ENCODE results near the gene PRR14L.
A peak's percentile ranks its signal among the peaks of the same experiment; 100 is the strongest.
"Not testable (repeated sequence)": the region's sequence is repeated elsewhere in the genome, so short reads cannot be mapped to it uniquely, and the experiment has no call there.

Gene PRR14L

DNA sequence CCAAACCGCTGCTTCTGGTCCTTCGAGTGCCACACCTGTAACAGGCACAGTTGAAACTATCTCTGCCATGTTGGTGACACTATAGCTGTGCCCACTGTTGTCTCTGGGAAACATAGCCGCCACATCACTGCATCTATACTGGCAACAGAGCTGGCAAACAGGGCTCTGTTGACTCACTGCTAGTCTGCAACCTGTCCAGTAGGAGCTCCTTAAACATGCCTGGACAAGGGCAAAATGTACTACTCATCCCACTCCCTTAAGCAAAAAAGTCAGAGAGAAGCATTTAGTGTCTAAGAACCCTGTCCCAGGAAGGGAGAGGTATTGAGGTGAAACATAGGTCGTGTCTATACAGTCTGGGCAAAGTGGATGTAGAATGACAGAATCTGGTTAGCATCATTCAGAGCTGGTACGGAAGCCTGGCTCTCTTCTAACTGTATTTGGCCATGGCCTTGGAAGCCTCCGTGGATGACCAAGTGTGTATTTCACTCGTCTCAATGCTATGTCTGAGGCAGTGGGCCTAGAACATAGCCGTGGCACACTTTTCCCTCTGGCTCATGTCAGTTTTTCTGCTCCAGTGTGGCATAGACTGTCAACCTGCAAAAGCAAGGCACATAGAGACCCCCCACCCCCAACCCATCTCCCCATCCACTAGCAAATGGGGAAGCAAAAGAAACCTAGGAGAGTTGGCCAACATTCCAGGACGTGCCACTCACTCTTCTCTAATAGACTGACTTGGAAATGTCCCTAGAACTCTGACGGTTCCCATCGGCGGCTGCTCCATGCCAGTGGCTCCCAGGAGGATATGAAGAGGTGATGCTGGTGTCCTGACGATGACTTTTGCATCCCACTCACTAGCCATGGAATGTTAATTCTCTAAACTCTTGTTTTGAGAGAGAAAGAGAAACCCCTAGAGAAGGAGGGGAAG, 66.5 kb downstream of the PRR14L start:
- Mint-ChIP-seq H3K27ac (peak overlapping the region; percentile 45), H3K36me3 (peaks cover 15% of the 10 kb centered on the region), H3K27me3 (no peaks in the 10 kb centered on the region), H3K4me3 (no peak overlapping the region), H3K9me3 (no peaks in the 10 kb centered on the region), H3K4me1 (no peaks in the 10 kb centered on the region)
- ATAC-seq (ENCODE audit: low read depth) (no peak), DNase-seq (ENCODE audit: low spot score in 2 of 2) (no peak)

DNA sequence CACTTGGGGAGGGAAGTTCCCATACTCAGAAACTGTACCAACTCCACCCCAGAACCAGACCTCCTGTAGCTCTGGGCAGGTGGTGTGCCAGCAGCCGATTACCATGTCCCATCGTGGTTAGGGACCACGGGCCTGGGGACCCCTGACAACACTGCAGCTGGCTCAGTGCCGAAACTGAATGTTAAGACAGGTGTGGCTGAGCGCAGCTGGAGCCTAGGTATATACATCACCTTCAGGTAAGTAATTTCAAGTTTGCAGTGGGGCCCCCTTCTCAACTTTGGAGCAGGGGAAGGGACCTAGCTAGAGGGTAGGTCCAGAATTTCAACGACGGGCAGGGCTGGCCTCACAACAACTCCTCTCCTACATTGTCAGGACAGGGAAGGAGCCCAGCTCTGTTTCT, 67.2 kb downstream of the PRR14L start:
- Mint-ChIP-seq H3K36me3 (peaks cover 14% of the 10 kb centered on the region), H3K4me1 (peaks cover 2% of the 10 kb centered on the region), H3K27me3 (no peaks in the 10 kb centered on the region), H3K27ac (no peak overlapping the region), H3K4me3 (no peak overlapping the region), H3K9me3 (no peaks in the 10 kb centered on the region)
- DNase-seq (ENCODE audit: low spot score in 2 of 2) = no peak
- no peak for ATAC-seq (ENCODE audit: low read depth)

DNA sequence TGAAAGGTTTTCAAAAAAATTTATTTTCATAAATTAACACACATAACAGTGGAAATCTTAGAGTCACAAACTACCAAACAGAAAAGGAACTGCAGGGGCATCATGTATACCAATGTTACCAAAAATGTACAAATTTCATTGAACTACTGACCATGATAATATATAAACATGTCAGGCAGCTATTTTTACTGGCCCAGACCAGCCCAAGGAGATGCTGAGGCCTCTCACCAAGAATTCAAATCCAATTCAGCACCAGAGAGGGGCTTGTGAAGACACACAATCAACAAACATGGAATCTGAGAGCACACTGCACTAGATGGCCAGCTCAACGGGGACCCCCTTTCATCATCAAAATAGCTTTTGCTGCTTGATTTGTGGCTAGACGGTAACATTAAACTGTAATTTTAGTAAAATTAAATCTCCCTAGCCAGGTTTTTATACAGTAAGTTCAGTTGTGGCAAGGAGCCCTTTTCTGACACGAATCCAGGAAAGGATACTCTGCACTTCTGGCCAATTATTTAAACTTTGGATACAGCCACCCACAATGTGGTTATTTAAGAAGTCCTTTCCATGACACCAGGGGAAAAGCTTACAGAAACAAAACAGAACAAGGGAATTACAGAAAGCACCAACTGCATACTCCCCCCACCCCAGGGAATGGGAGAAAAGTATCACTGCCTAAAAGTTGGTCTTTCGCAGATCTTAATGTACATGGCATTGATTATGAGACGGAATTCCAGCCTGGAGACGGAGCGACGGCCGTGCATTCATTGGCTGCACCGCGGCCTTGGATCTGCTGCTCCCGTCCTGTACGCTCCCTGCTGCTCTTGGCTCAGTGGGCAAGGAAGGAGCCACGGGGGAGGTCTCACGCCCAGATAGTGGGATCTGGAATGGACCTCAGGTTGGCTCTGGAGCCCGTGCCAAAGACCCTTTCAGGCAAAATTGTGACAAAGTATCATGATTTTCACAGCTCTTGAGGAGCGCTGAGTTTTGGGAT, 68.3 kb downstream of the PRR14L start:
- ATAC-seq (ENCODE audit: low read depth) (no peak), DNase-seq (ENCODE audit: low spot score in 2 of 2) (no peak)
- H3K4me3 Mint-ChIP-seq = no peak overlapping the region
- H3K36me3 Mint-ChIP-seq = peaks cover 14% of the 10 kb centered on the region
- peaks cover 2% of the 10 kb centered on the region for H3K4me1 Mint-ChIP-seq
- no peak overlapping the region for H3K27ac Mint-ChIP-seq
- no peaks in the 10 kb centered on the region for H3K9me3 Mint-ChIP-seq
- H3K27me3 Mint-ChIP-seq = no peaks in the 10 kb centered on the region

DNA sequence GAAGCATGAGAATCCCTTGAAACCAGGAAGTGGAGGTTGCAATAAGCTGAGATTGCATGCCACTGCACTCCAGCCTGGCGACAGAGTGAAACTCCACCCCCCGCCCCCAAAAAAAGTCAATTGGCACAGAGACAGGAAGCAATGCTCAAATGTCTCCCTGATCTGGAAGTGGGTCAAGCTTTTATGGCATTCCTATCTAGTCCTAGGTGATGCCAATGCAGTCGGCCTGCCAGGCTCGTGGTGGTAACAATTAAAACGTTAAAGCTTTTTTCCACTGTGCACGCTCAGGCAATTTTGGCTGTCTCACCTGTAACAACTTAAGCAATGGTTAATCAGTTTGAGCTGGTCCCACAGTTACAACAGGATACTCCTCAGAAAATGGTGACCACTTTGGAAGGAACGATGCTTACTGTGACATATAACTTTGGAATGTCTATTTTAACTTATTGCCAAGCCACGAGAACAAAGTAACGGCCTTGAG, 69.0 kb downstream of the PRR14L start:
- Mint-ChIP-seq H3K4me3 (no peak overlapping the region), H3K4me1 (peaks cover 5% of the 10 kb centered on the region), H3K9me3 (no peaks in the 10 kb centered on the region), H3K36me3 (peaks cover 14% of the 10 kb centered on the region), H3K27ac (no peak overlapping the region), H3K27me3 (no peaks in the 10 kb centered on the region)
- ATAC-seq (ENCODE audit: low read depth) = no peak
- no peak for DNase-seq (ENCODE audit: low spot score in 2 of 2)

DNA sequence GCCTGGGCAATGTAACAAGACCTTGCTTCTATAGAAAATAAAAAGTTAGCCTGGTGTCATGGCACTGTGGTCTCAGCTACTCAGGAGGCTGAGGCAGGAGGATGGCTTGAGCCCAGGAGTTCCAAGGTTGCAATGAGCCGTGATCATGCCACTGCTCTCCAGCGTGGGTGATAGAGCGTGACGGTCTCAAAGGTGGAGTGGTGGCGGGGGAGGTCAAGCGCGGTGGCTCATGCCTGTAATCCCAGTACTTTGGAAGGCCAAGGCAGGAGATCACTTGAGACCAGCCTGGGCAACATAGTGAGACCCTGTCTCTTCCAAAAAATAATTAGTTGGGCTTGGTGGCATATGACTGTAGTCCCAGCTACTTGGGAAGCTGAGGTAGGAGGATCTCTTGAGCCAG, 71.2 kb downstream of the PRR14L start:
- DNase-seq (ENCODE audit: low spot score in 2 of 2) (no peak), ATAC-seq (ENCODE audit: low read depth) (no peak)
- H3K27ac Mint-ChIP-seq = peak overlapping the region; percentile 15
- H3K9me3 Mint-ChIP-seq = no peaks in the 10 kb centered on the region
- no peak overlapping the region for H3K4me3 Mint-ChIP-seq
- H3K27me3 Mint-ChIP-seq = no peaks in the 10 kb centered on the region
- H3K36me3 Mint-ChIP-seq = peaks cover 2% of the 10 kb centered on the region
- H3K4me1 Mint-ChIP-seq = peaks cover 12% of the 10 kb centered on the region

DNA sequence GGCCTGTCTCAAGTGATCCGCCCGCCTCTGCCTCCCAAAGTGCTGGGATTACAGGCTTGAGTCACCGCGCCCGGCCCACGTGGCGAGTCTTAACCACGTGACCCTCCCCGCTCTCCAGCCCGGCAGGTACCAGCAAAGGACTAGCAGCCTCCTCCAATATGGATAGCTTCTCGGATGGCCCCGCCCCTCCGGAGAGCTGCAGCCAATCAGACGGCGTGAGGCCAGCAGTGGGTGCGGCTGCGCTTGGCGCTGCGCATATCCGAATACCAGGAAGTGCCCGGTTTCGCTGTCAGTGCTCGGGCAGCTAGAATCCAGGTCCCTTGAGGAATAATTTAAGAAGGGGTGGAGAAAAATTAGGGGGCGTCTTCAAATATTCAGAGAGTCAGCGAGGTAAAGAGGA, 73.2 kb downstream of the PRR14L start:
- H3K27me3 Mint-ChIP-seq = no peaks in the 10 kb centered on the region
- peak; percentile 83 to 86 for DNase-seq (ENCODE audit: low spot score in 2 of 2)
- peak overlapping the region; percentile 89 for H3K4me3 Mint-ChIP-seq
- peak overlapping the region; percentile 94 for H3K27ac Mint-ChIP-seq
- peak; percentile 98 for ATAC-seq (ENCODE audit: low read depth)
- peaks cover 2% of the 10 kb centered on the region for H3K36me3 Mint-ChIP-seq
- peaks cover 12% of the 10 kb centered on the region for H3K4me1 Mint-ChIP-seq
- H3K9me3 Mint-ChIP-seq = no peaks in the 10 kb centered on the region

DNA sequence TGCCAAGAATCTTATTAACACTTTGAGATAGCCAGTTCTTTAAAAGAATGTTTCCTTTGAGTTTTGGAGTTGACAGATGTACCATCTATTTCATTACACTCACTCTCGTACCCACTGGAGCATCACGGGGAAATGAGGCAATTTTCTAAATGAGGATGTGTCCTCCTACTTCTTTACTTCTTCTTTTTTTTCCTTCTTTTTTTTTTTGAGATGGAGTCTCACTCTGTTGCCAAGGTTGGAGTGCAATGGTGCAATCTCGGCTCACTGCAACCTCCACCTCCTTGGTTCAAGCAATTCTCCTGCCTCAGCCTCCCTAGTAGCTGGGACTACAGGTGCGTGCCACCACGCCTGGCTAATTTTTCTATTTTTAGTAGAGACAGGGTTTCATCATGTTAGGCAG, 75.7 kb downstream of the PRR14L start:
- H3K4me3 Mint-ChIP-seq; H3K27ac Mint-ChIP-seq; H3K9me3 Mint-ChIP-seq; H3K27me3 Mint-ChIP-seq; DNase-seq (ENCODE audit: low spot score in 2 of 2); H3K36me3 Mint-ChIP-seq: not testable (repeated sequence)
- H3K4me1 Mint-ChIP-seq = peaks cover 12% of the 10 kb centered on the region
- peak; percentile 46 for ATAC-seq (ENCODE audit: low read depth)

DNA sequence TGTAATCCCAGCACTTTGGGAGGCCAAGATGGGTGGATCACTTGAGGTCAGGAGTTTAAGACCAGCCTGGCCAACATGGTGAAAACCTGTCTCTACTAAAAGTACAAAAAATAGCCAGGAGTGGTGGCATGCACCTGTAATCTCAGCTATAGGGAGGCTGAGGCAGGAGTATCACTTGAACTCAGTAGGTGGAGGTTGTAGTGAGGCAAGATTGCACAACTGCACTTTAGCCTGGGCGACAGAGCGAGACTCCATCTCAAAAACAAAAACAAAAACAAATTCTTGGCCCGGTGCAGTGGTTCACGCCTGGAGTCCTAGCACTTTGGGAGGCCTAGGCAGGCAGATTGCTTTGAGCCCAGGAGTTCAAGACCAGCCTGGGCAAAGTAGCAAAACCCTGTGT, 81.1 kb downstream of the PRR14L start:
- H3K27ac Mint-ChIP-seq = not testable (repeated sequence)

DNA sequence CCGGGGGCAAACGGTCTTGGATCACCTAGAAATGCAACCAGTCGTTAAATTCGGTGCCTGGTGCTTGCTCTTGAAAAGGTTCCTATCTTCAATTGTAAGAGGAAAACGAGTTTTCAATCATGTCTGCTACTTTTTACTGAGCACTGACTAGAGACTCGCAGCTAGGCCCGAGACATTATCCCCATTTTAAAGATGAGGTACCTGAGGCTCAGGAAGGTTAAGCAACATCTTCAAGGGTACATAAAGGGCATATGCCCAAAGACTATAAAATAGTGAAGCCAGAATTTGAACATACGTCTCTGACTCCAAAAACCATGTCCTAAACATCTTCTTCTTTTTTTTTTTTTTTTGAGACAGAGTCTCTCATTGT, 87.3 kb downstream of the PRR14L start:
- ATAC-seq (ENCODE audit: low read depth) (no peak), DNase-seq (ENCODE audit: low spot score in 2 of 2) (no peak)
- Mint-ChIP-seq H3K27me3 (no peaks in the 10 kb centered on the region), H3K9me3 (no peaks in the 10 kb centered on the region), H3K36me3 (peaks cover 4% of the 10 kb centered on the region), H3K27ac (peak overlapping the region; percentile 97), H3K4me3 (peak overlapping the region; percentile 97), H3K4me1 (peaks cover 17% of the 10 kb centered on the region)

More for the DNA sequence above, 81.1 kb downstream of the PRR14L start:
- ATAC-seq (ENCODE audit: low read depth); H3K4me3 Mint-ChIP-seq; H3K9me3 Mint-ChIP-seq; DNase-seq (ENCODE audit: low spot score in 2 of 2); H3K36me3 Mint-ChIP-seq; H3K4me1 Mint-ChIP-seq; H3K27me3 Mint-ChIP-seq: not testable (repeated sequence)

DNA sequence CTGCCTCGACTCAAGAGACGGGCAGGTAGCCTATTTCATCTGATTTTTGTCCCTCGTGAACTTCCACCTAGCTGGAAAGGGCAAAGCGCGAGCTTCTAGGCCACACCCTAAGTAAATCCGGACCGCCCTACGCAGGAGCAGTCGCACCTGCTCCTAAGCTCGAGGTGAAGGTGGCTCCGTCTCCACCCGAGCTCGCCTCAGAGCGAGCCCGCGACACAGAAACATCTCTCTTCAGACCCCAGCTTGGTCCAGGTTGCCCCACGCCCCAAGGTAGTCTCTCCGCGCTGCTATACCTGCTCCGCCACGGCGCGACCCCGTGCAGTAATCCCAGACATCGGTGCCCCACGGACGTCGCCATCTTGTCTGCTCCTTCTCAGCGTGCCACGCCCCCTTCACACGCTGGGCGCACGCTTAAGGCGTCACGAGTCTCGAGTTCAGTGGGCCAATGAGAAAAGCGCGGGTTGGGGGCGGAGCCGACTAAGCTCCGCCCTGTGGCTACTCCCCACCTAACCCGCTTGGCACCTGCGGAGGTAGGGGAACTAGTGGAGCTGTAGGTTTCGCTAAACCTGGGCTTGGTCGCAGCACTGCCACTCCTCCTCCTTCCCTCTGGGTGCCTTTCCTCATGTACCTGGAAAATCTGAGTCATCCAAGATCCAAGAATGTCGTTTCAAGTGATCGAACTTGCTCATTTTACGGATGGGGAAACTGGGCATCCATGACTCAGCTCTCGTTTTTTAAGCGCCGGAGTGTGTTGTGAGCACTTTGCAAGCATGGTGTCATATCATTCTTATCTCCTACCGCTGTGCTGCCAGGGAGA, 87.9 kb downstream of the PRR14L start, which contains the start of gene PISD:
PISD (minus strand) TSS at position 365 of the 817 bp plus-strand sequence; CDS start at position 358, 7 bp downstream.
- Mint-ChIP-seq H3K4me1 (peaks cover 17% of the 10 kb centered on the region), H3K36me3 (peaks cover 4% of the 10 kb centered on the region), H3K9me3 (no peaks in the 10 kb centered on the region), H3K27ac (peak within 1 kb of the TSS; percentile 97), H3K27me3 (no peaks in the 10 kb centered on the region), H3K4me3 (peak within 1 kb of the TSS; percentile 97)
- ATAC-seq (ENCODE audit: low read depth) = peak; percentile 95
- peak; percentile 96 to 98 for DNase-seq (ENCODE audit: low spot score in 2 of 2)

DNA sequence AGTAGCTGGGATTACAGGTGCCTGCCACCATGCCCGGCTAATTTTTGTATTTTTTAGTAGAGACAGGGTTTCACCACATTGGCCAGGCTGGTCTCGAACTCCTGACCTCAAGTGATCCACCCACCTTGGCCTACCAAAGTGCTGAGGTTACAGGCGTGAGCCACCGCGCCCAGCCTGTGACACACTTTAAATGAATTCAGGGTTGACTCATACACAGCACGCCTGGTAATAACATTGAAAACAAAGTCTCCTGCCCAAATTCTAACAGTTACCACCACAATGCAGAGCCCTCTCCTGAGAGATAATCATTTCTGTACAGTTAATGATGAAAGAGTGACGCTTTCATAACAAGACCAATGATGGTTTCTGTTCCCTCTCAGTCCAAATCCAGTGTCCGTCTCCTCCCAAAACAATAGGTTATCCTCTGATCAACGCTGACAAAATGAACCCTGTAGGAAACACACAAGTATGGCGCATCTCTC, 89.0 kb downstream of the PRR14L start:
- peaks cover 20% of the 10 kb centered on the region for H3K4me1 Mint-ChIP-seq
- H3K36me3 Mint-ChIP-seq; H3K9me3 Mint-ChIP-seq; ATAC-seq (ENCODE audit: low read depth); DNase-seq (ENCODE audit: low spot score in 2 of 2); H3K27me3 Mint-ChIP-seq: not testable (repeated sequence)
- peak overlapping the region; percentile 97 for H3K27ac Mint-ChIP-seq
- H3K4me3 Mint-ChIP-seq = peak overlapping the region; percentile 97

DNA sequence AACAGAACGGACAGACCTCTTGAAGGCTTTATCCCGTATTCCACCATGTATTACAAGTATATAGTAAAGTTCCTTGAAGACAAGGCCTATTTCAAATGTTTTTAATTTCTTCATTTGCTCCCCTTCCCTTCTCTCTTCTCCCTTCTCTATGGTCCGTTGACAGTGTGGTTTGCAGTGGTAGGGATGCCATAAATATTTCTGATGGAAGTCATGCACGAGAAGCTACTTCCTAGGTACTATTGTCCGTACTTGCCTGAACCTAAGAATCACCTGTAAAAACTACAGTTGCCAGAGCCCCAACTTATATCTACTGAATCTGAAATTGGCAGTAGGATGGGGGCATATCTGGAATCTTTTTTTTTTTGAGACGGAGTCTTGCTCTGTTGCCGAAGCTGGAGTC, 90.7 kb downstream of the PRR14L start:
- Mint-ChIP-seq H3K27me3 (no peaks in the 10 kb centered on the region), H3K4me1 (peaks cover 19% of the 10 kb centered on the region), H3K27ac (no peak overlapping the region), H3K36me3 (peaks cover 9% of the 10 kb centered on the region), H3K4me3 (no peak overlapping the region), H3K9me3 (no peaks in the 10 kb centered on the region)
- DNase-seq (ENCODE audit: low spot score in 2 of 2) = no peak
- ATAC-seq (ENCODE audit: low read depth) = no peak

DNA sequence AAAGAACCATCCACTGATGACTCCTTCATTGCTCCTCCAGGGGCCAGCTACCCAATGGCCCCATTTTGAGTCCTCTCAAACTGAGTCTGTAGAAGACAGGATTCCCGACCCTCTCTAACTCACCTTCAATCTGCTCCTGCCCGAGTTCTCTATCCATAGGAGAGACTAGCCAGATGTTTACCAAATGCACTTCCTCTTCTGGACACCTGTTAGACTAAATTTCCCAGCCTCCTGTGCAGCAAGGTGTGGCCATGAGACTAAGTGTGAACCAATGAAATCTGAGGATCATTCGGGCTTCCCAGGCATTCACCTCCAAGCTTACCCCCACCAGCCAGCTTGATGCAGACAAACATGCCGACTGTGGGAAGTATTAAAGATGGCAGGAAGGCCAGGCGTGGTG, 95.5 kb downstream of the PRR14L start:
- ATAC-seq (ENCODE audit: low read depth) = no peak
- peaks cover 35% of the 10 kb centered on the region for H3K4me1 Mint-ChIP-seq

More for the DNA sequence above, 95.5 kb downstream of the PRR14L start:
- Mint-ChIP-seq H3K9me3 (no peaks in the 10 kb centered on the region), H3K36me3 (peaks cover 18% of the 10 kb centered on the region), H3K27ac (peak overlapping the region; percentile 5), H3K4me3 (no peak overlapping the region), H3K27me3 (no peaks in the 10 kb centered on the region)
- no peak for DNase-seq (ENCODE audit: low spot score in 2 of 2)

Data from memory B cell (primary cell).